ENCODE results near the gene P2RX6.
"Not testable (repeated sequence)": the region's sequence is repeated elsewhere in the genome, so short reads cannot be mapped to it uniquely, and the experiment has no call there.

P2RX6 gene

DNA sequence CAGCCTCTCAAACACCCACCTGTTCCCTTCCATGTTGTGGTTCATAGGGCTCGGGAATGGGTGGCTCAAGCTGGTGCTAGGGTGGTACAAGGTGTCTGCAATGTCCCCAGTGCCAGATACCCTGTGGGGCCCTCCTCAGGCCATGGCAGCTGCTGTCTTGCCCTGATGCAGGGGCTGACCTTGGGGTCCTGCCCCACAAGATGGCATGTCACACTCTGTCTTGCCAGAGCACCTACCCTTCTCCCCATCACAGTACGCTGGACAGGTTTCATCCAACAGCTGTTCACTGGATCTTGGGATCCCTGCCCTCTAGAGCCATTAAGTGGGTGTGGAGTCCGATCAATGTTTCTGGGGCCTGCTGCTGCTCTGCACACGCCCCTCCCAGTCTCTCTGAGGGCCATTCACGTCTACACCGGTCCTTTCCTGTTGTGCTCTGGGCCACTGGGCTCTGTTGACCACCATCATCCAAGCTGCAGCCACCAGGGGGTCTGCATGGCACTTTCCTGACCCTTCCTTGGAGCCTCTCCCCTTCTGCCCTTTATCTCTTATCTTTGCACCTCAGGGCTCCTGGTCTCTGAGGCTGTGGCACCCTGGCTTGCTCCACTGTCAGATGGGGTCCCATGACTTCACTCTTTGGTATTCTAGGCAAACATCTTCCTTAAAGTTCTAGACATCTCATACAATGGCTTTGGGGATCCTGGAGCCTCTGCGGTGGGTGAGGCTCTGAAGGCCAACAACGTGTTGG, 37.9 kb downstream of the P2RX6 start:
- DNase-seq (ENCODE audit: low read depth in 3 of 3): no peak

DNA sequence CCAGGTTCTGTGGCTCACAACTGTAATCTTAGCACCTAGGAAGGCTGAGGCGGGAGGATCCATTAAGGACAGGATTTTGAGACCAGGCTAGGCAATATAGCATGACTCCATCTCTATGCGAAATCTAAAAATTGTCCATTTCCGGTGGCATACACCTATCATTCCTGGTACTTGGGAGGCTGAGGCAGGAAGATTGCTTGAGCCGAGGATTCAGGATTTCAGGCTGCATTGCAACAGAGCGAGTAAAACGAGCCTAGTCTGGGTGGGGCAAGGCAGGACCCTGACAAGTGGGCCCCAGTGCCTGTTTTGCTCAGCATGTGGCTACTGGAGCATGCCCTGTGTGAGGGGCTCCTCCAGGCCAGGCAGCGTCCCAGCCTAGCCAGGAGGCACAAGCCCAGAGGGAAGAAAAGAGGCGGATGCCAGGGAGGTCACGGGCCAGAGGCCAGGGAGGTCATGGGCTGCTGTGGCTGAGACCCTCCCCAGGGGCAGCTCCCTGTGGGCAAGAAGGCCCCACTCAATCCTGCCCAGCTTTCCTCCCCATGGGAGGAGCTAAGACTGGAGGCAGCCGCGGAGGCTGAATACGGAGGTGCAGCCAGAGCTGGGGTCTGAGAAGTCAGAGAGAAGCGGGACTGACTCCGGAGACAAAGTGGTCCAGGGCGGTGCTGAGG, 39.2 kb downstream of the P2RX6 start:
- DNase-seq (ENCODE audit: low read depth in 3 of 3): no peak

DNA sequence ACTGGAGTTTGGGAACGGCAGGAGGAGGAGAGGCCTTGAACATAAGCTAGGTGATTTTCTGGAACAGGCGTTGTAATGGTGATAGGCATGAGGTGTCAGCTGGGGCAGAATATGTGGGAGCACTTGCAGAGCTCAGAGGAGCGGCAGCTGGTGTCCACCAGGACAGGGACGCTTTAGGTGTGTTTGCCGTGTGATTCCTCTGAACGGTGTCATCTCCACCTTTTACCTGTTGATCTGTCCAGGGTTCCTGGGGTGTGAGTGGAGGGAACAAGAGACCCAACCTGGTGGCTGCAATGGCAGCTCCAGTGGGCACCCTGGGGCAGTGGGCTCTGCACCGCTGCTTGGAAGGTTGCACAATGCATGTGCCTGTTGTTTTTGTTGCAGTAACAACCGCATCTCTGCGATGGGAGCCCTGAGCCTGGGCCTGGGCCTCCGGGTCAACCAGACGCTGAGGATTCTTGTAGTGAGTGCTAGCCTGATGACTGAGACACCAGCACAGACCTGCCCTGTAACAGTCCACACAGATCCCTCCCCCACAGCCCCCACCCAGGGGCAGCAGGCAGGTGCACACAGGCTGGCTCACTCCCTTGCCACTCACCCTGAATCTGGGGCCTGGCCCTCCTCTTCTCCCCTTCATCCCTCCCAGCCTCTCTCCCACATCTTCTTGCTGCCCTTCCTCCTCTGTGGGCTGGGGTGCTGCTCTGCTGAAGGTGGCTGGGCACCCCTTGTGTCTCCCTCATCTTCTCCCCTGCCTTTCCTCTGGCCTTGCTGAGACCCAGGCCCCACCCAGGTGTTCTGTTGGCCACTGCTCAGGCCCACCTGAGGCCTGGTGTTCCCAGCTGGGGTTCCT, 40.0 kb downstream of the P2RX6 start:
- DNase-seq (ENCODE audit: low read depth in 3 of 3): no peak

DNA sequence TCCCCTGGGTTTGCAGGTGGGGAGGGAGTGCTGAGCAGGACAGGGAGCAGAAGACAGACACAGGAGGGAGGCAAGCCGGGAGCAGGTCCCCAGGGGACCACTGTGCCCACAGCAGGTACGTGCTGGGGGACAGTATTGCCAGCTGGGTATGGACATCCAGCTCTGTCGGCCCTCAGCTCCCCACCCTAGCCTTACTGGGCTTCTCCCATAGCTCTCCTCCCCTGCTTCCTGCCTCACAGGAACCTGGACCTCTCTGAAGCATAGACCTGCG, 40.5 kb downstream of the P2RX6 start:
- no peak for DNase-seq (ENCODE audit: low read depth in 3 of 3)

DNA sequence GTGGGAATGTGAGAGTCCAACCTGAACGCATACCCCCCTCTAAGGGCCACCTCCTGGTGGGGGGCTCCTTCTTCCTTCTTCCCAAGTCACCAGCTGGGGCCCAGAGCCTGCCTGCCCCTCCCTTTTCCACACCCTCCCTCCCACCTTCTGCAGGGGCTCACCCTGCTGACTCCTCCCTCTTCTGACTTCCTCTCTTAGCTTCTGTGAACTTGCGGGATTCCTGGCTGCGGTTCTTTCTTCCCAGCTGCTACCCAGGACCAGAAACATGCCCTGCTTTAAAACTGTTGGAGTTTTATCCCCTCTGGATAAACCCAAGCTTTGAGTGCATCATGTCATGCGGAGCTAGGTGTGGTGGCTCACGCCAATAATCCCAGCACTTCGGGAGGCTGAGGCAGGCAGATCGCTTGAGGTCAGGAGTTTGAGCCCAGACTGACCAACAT, 40.9 kb downstream of the P2RX6 start:
- DNase-seq (ENCODE audit: low read depth in 3 of 3): no peak

DNA sequence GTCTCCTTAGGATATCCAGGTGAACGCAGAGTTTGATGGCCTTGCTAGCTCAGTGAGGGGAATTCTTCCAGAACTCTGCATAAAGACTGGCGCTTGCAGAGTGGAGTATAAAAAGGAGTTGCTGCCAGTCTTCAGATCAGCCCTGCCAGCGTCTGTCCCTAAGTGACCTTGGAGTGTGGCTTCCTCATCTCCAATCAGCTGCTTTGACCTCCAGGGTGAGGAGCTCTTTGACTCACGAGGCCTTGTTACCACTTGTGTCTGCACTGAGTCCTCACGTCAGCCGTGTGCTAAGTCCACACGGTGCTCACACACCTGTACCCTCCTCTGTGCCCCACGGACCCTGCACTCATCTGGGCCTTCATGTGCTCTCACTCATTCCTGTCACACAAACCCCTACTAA, 45.4 kb downstream of the P2RX6 start:
- not testable (repeated sequence) for DNase-seq (ENCODE audit: low read depth in 3 of 3)

DNA sequence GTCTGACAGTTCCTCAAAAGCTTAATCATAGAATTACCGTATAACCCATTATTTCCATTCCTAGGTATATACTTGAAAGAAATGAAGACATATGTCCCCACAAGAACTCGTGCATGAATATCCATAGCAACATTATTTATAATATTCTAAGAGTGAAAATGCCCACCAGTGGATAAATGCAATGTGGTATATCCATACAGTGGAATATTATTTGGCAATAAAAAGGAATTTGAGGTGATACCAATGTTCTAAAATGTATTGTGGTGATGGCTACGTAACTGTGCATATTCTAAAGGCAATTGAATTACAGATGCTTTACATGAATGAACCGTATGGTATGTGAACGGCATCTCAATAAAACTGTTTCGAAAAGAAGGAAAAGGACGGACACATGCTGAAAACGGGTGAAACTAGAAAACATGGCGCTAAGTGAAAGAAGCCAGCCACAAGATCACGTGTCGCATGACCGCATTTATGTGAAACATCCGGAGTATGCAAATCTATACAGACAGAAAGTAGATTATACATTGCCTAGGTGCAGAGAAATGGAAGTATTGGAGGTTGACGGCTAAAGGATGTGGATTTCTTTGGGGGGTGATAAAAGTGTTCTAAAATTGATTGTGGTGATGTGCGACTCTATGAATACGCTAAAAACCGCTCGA, 46.8 kb downstream of the P2RX6 start:
- not testable (repeated sequence) for DNase-seq (ENCODE audit: low read depth in 3 of 3)

DNA sequence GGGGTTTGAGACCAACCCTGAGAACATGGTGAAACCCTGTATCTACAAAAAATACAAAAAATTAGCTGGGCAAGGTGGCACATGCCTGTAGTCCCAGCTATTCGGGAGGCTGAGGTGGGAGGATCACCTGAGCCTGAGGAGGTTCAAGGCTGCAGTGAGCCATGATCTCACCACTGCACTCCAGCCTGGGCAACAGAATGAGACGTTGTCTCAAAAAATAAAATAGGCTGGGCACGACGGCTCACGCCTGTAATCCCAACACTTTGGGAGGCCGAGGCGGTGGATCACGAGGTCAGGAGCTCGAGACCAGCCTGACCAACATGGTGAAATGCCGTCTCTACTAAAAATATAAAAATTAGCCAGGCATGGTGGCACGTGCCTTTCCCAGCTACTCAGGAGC, 49.5 kb downstream of the P2RX6 start:
- DNase-seq (ENCODE audit: low read depth in 3 of 3): not testable (repeated sequence)

DNA sequence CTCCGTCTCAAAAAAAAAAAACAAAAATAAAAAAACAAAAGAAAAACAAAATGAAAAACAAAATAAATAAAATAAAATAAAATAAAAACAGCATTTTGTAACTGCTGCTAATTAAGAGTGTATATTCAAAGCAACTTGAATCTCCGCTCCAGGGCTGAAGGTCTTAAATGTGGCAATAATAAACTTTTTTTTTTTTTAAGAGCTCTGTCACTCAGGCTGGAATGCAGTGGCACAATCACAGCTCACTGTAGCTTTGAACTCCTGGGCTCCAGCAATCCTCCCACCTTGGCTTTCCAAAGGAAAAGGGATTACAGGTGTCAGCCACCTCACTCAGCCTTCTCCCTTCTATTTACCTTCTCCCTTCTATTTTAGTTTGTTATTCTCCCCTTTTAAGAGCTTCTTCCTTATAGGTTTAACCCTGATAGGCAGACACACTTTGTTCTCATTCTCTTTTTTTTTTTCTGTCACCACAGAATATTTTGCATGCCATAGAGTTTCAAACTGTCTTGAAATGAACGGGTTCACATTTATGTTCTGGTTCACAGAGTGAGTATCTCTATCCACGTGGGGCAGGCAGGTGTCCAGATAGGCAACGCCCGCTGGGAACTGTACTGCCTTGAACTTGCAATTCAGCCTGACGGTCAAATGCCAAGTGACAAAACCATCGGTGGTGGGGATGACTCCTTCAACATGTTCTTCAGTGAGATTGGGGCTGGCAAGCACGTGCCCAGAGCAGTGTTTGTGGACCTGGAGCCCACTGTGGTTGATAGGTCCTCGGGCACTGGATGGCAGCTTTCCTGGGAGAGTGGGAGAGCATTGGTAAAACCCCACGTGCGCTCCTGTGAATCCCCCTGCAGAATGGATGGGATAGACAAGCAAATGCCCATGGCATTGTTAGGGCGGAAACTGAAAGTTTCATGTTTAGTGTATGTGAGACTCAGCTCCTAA, 50.2 kb downstream of the P2RX6 start:
- DNase-seq (ENCODE audit: low read depth in 3 of 3): no peak

DNA sequence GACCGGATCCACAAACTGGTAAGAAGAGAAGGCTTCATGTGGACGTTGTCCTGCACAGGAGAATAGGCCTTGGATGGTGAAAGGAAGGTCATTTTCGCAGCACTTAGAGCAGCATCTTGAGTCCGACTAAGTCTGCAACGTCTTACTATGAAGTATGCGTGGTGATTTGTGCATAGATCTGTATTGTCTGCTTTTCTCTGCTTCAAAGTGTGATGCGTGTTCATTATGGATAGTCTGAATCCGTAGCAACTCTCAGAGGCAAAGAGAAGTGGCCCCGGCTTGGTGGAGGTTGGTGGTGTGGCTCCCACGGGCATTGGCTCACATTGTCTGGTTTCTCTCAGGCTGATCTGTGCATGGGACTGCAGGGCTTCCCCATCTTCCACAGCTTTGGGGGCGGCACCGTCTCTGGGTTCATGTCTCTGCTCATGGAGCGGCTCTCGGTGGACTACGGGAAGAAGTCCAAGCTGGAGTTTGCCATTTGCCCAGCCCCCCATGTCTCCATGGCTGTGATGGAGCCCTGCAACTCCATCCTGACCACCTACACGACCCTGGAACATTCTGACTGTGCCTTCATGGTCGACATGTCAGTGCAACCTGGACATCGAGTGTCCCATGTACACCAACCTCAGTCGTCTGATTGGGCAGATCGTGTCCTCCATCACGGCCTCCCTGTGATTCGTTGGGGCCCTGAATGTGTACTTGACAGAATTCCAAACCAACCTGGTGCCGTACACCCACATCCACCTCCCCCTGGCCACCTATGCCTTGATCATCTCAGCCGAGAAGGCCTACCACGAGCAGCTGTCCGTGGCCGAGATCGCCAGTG, 52.3 kb downstream of the P2RX6 start:
- DNase-seq (ENCODE audit: low read depth in 3 of 3): no peak

DNA sequence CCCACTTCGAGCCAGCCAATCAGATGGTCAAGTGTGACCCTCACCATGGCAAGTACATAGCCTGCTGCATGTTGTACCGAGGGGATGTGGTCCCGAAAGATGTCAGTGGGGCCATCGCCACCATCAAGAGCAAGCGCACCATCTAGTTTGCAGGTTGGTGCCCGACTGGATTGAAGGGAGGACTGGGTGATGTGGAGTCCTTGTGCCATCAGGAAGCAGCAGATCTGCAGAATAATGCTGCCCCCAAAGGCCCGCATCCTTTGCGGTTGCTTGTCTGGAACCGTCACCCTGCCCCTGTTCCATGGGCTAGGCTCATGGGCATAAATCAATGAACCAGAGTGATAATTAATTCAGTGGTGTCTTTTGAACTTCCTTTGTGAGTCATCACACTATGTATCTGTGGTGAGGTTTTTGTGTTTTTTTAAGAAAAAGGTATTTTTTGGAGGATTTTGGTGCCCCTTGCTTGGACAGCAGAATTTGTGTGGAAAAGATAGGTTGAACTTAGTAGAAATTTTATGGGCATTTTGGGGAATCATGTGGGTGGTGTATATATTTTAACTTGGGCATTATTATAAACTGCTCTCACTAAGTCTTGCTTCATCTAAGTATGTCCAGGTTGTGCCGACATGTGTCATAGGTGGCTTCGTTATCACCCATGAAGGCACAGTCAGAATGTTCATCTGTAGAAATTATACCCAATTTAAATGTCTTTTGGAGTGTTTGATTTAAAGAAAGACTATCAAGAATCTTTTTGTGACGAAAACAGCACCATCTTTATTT, 53.1 kb downstream of the P2RX6 start:
- no peak for DNase-seq (ENCODE audit: low read depth in 3 of 3)

DNA sequence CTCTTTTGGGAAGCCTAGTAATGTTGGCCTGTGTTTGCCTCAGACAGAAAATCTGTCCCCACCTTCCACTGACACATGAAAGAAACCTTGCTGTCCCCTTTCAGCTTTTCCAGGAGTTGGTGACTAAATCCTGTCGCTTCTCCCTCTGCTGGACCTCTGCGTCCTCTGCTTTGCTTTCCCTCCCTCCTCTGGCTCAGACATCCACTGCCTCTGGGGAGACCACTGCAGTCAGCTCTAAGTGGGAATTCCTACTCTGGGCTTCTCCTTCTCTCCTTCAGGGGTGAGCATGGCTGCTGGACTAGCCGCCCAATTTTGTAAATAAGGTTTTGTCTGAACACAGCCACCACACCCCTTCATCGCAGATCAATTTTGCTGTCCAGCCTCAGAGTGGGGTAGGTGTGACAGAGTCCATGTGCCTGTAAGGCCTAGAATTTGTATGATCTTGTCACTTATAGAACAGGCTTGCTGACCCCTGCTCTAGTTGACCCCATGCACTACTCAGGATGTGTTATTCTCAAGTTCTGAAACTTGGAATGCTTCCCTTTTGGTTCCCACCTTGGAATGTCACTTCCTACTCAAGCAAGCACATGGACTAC, 53.8 kb downstream of the P2RX6 start:
- DNase-seq (ENCODE audit: low read depth in 3 of 3): no peak

DNA sequence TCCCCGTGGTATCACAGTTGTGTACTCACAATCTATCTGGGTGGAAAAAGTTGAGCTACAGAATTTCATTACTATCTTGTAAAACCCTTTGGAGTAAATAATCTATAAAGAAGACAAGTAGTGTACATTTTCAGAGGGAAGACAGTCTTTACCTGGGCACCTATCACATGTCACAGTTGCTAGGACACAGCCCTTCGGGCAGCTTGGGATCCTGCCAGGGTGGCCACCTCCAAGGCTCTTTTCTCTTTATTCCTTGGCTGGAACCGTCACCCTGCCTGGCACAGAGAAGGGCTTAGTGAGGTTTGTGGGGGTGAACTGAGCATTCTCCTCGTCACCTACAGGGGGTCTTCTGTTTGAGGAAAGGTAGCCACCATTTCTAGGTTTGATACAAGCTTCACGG, 54.4 kb downstream of the P2RX6 start:
- DNase-seq (ENCODE audit: low read depth in 3 of 3): no peak

DNA sequence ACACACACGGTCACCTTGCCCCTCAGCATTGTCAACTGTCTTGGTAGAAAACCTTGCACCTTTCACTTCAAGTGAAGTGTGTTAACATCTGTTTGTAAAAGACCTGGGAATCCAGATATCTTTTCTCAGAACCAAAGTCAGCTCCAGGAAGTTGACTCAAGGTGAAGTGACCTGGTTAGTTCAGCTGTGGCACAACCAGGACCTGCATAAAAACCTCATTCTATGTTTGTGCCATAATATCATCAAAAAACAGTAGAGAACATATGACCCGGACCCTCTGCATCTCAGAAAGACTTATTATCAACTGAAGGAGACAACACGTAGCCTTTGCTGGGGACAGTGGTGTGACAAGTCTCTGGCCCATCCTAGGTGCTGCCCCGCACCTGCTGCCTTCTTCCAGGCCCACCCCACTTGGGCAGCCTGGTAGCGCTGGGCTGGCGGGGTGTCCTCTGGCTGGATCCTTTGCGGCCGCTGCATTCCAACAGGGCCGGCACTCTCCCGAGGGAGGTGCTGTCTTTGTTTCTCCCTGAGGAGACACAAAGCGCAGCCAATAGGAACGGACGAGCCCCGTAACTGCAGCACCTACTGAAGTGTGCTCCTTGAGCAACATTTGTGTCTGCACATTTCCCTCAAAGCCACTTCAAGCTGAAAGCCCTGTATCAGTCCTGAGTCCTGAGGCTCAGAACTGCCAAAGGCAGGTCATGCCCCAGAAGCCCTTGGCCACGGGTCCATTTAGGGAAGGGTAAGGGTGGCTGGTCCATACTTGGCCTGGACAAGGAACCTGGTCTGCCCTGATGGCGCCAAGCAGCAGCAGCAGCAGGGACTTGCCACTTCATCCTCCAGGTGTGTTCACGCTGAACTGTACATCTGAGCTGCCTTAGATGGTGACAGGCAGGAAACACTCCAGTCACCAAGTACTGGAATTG, 56.0 kb downstream of the P2RX6 start:
- DNase-seq (ENCODE audit: low read depth in 3 of 3): no peak

DNA sequence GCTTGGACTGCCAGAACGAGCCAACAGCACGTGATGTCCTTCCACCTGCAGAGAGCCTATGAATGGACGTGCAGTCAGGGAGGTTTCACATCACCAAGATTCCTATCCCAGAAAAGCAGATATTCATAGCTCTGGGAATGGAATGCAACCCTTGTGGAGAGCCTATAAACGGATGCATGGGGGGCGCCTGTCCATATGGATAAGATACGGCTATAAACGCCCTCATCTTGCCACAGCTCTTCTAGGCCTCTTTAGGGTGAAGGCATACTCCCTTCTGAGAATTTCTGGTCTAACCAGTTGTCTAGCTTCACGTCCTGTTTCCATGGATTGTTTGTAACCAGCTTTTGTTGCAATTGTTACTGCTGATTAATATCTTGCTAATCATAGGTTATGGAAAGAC, 56.8 kb downstream of the P2RX6 start:
- not testable (repeated sequence) for DNase-seq (ENCODE audit: low read depth in 3 of 3)

DNA sequence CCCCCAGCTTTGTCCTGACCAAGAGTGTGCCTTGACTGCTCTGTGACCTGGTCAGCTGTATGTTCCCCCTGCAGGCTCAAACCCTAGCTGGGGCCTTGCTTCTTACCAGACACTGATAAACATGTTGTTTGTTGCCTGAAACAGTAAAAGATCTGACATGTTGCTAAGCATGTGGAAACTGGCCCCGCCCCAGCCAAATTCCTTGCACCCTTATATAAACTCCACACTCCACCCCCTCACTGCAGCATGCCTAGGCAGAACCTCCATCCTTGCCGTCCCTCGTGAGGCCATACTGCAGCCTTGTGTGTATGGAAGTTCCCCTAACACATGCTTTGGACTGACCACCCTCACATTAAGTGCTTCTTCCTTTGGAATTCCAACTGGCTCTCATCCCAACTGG, 58.1 kb downstream of the P2RX6 start:
- no peak for DNase-seq (ENCODE audit: low read depth in 3 of 3)

DNA sequence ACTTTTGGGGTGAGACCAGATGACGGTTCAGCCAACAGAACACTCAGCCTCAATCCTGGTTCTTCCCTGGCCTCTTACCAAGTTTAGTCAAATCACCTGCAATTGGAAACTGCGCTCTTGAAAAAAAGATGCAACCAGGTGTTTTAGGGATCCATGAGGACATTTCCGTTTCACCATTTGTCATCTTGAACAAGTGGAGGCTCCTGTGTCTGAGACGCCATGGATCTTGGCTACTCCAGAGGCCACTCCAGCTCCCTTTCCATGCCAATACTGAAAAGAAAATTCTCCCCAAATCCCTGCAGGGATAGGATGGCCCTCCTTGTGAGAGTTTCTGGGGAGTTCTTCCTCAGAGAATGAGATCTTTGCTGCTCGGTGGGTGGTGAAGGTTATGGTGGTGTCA, 58.5 kb downstream of the P2RX6 start:
- DNase-seq (ENCODE audit: low read depth in 3 of 3): no peak

DNA sequence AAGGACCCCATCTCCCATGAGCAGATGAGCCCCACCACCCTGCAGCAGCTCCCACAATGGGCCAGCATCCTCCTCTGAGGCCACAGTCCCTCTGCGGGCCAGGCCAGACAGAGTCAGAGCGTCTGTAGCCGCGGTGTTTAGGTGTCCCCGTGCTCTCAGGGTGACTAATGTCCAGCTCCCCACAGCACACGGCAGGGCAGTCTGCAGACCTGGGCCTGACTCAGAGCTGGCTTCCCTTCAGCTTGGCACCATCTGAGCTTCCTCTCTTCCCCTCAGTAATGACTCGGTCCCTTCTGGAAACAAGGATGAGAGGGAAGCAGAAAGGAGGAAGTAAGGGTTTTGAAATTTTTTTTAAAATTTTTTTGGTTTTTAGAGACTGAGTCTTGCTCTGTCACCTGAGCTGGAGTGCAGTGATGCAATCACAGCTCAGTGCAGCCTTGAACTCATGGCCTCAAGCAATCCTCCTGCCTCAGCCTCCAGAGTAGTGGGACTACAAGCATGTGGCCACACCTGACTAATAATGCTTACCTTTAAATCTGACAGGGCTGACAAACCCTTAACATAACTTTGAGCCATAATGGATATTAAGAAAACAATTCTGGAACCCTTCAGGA, 59.2 kb downstream of the P2RX6 start:
- no peak for DNase-seq (ENCODE audit: low read depth in 3 of 3)

Data from stimulated activated CD4-positive, alpha-beta T cell treated with anti-CD3 and anti-CD28 coated beads, TNF-alpha, amount 100 ng/mL, for 48 hours (primary cell).